Measurements from ENCODE around the gene SCNN1G. TPM values are rescaled to one million over a fixed set of nuclear protein-coding genes. Genes with fewer than 3 reads are reported as not detected.

SCNN1G gene
- total and polyA plus RNA-seq, 7 donors: under 0.01 to 36.2 (median 3.0) TPM; not detected in 2

DNA sequence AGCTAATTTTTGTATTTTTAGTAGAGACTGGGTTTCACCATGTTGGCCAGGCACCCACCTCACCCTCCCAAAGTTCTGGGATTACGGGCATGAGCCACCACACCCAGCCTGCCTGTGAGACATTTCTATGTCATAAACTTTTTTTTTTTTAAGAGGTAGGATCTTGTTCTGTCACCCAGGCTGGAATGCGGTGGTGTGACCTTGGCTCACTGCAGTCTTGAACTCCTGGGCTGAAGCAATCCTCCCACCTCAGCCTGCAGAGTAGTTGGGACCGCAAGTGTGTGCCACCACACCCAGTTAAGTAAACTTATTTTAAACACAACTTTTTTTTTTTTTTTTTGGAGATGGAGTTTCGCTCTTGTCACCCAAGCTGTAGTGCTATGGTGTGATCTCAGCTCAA lies 47.2 kb downstream of the SCNN1G start:
- no peak for DNase-seq
- 18 to 74% methylated on average over 4 of the region's 4 CpGs for whole genome bisulfite sequencing, 2 donors
- Histone ChIP-seq H3K9me3 (no peaks in the 10 kb centered on the region), H3K4me3 (no peak overlapping the region), H3K27ac (no peak overlapping the region), H3K4me1 (no peaks in the 10 kb centered on the region), H3K36me3 (no peaks in the 10 kb centered on the region), H3K27me3 (no peaks in the 10 kb centered on the region)
- no peak for TF ChIP-seq EP300 (IDR thresholded peaks at IDR 0.05)
- intact Hi-C loops (cut with DNase I): no loop called here

DNA sequence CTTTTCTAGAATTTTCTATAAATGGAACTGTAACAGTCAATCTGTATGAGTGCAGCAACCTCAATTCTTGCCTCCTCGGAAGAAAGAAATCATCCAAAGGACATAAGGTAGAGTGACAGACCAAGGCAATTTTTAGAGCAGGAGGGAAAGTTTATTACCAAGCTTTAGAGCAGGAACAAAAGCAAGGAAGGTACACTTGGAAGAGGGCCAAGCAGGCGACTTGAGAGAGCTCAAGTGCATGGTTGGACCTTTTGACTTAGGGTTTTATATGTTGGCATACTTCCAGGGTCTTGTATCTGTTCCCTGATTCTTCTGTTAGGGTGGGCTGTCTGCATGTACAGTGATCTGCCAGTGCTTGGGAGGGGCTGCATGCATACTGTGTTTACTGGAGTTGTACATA lies 50.3 kb downstream of the SCNN1G start:
- no peak for DNase-seq
- Histone ChIP-seq H3K27ac (no peak overlapping the region), H3K4me3 (no peak overlapping the region), H3K4me1 (no peaks in the 10 kb centered on the region), H3K9me3 (no peaks in the 10 kb centered on the region), H3K27me3 (no peaks in the 10 kb centered on the region), H3K36me3 (no peaks in the 10 kb centered on the region)
- intact Hi-C loops (cut with DNase I): no loop called here
- TF ChIP-seq POLR2AphosphoS5 (IDR thresholded peaks at IDR 0.05): no peak
- no peak for TF ChIP-seq EP300 (IDR thresholded peaks at IDR 0.05)
- no peak for TF ChIP-seq CTCF (IDR thresholded peaks at IDR 0.05)
- no peak for TF ChIP-seq POLR2A (IDR thresholded peaks at IDR 0.05)
- WGBS, 2 donors: 11 to 52% methylated on average over 2 of the region's 2 CpGs

- Histone ChIP-seq H3K27ac (no peak overlapping the region), H3K36me3 (no peaks in the 10 kb centered on the region), H3K9me3 (no peaks in the 10 kb centered on the region), H3K27me3 (no peaks in the 10 kb centered on the region), H3K4me1 (no peaks in the 10 kb centered on the region), H3K4me3 (no peak overlapping the region)
- intact Hi-C loops (cut with DNase I): no loop called here
- no peak for DNase-seq
- 96 to 97% methylated on average over 4 of the region's 4 CpGs for WGBS, 2 donors
- no peak for TF ChIP-seq POLR2AphosphoS5 (IDR thresholded peaks at IDR 0.05)
- TF ChIP-seq EP300 (IDR thresholded peaks at IDR 0.05): no peak
- TF ChIP-seq POLR2A (IDR thresholded peaks at IDR 0.05): no peak
- no peak for TF ChIP-seq CTCF (IDR thresholded peaks at IDR 0.05)
Observed at GRCh38 chr16:23235176-23235575, 52.6 kb downstream of the SCNN1G start.

DNA sequence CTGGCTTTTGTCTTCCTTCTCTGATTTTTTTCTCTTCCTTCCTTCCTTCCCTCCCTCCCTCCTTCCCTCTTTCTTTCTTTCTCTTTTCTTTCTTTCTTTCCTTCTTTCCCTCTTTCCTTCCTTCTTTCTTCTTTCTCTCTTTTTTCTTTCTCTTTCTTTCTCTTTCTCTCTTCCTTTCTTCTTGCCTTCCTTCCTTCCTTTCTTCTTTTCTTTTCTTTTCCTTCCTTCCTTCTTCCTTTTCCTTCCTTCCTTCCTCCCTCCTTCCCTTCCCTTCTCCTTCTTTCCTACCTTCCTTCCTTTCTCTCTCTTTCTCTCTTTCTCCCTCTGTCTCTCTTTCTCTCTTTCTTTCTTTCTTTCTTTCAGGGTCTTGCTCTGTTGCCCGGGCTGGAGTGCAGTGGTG lies 54.4 kb downstream of the SCNN1G start:
- Histone ChIP-seq H3K4me1 (no peaks in the 10 kb centered on the region), H3K9me3 (no peaks in the 10 kb centered on the region), H3K4me3 (no peak overlapping the region), H3K27me3 (no peaks in the 10 kb centered on the region), H3K27ac (no peak overlapping the region), H3K36me3 (no peaks in the 10 kb centered on the region)
- TF ChIP-seq POLR2A (IDR thresholded peaks at IDR 0.05) (no peak), CTCF (IDR thresholded peaks at IDR 0.05) (no peak), EP300 (IDR thresholded peaks at IDR 0.05) (no peak), POLR2AphosphoS5 (IDR thresholded peaks at IDR 0.05) (no peak)
- intact Hi-C loops (cut with DNase I): no loop called here
- no peak for DNase-seq
- WGBS, 2 donors: 89 to 96% methylated on average over 1 of the region's 1 CpG

- no peak for DNase-seq
- Histone ChIP-seq H3K36me3 (no peaks in the 10 kb centered on the region), H3K27me3 (no peaks in the 10 kb centered on the region), H3K9me3 (peaks cover 0 to 3% (median 1%) of the 10 kb centered on the region in 4 donors), H3K4me1 (no peaks in the 10 kb centered on the region), H3K4me3 (no peak overlapping the region), H3K27ac (no peak overlapping the region)
- intact Hi-C loops (cut with DNase I): loop anchor here (10.0 kb wide), 1 partner anchor 104 kb away; no protein-coding TSS in a partner anchor
- TF ChIP-seq EP300 (IDR thresholded peaks at IDR 0.05) (no peak), POLR2AphosphoS5 (IDR thresholded peaks at IDR 0.05) (no peak), CTCF (IDR thresholded peaks at IDR 0.05) (no peak), POLR2A (IDR thresholded peaks at IDR 0.05) (no peak)
- 82 to 84% methylated on average over 1 of the region's 1 CpG for WGBS, 2 donors
Observed at GRCh38 chr16:23240994-23241393, 58.4 kb downstream of the SCNN1G start.
